Kidney (tissue), 11 donors: Measurements from ENCODE around the gene PLEKHM1. TPM values are rescaled to one million over a fixed set of nuclear protein-coding genes. Genes with fewer than 3 reads are reported as not detected.
"Not testable (repeated sequence)": the region's sequence is repeated elsewhere in the genome, so short reads cannot be mapped to it uniquely, and the experiment has no call there.

ENCODE experiments used
- DNase-seq, 5 donors: peaks; one replicate each; pipeline ENCODE4 v3.0.0-alpha.2; 2013 to 2020
- FAIRE-seq: peaks from 2 replicates; lab custom pipeline; 2012; peaks lifted over from hg19 to GRCh38; lab: Jason Lieb, UNC
- H3K27ac ChIP-seq, 2 donors: one replicate each; pipeline ENCODE4 v1.7.0; 2013; ENCODE audit warnings: low read depth in 2 of 2, low read length in 2 of 2, inconsistent platforms in 1 of 2
- H3K27me3 ChIP-seq: one replicate; pipeline ENCODE4 v1.7.1; 2013; ENCODE audit warnings: low read length, inconsistent platforms; ENCODE audit not compliant: control insufficient read depth, insufficient read depth
- H3K36me3 ChIP-seq, 3 donors: one replicate each; pipeline versions ENCODE4 v1.7.0 to v1.7.1; 2013; ENCODE audit warnings: low read length in 3 of 3, control low read depth in 1 of 3, inconsistent platforms in 1 of 3; ENCODE audit not compliant: insufficient read depth in 3 of 3, control insufficient read depth in 2 of 3
- H3K4me1 ChIP-seq, 3 donors: one replicate each; pipeline versions ENCODE4 v1.7.0 to v1.7.1; 2013; ENCODE audit warnings: low read length in 3 of 3, inconsistent platforms in 1 of 3, low read depth in 1 of 3; ENCODE audit not compliant: control insufficient read depth in 2 of 3, insufficient read depth in 2 of 3
- H3K4me3 ChIP-seq, 3 donors: one replicate each; pipeline versions ENCODE4 v1.7.0 to v1.8.1; 2013; ENCODE audit warnings: low read length in 3 of 3, control low read depth in 1 of 3, inconsistent platforms in 1 of 3
- H3K9ac ChIP-seq, 3 donors: one replicate each; pipeline versions ENCODE4 v1.7.0 to v1.7.1; 2013; ENCODE audit warnings: low read length in 3 of 3, control low read depth in 1 of 3, inconsistent platforms in 1 of 3
- H3K9me3 ChIP-seq, 3 donors: one replicate each; pipeline versions ENCODE4 v1.7.0 to v1.7.1; 2013; ENCODE audit warnings: low read length in 3 of 3, control low read depth in 1 of 3, inconsistent platforms in 1 of 3; ENCODE audit not compliant: control insufficient read depth in 2 of 3, insufficient read depth in 1 of 3
- intact Hi-C: fragments of 100-400 bp; cut with DNase I; formaldehyde crosslinking; loops from one replicate; pipeline ENCODE4 v1.11.1; 2022
- polyA plus RNA-seq: library from polyadenylated mRNA; stranded (reverse); fragments of 350-450 nt; fragmentation: Illumina TruSeq; extraction: RNeasy Lipid Tissue Mini Kit (QIAGEN cat#74804); gene quantifications from one replicate; pipeline ENCODE4 v1.2.3, GENCODE V29; 2014; ENCODE audit warnings: low read depth, low replicate concordance; ENCODE audit not compliant: insufficient read depth
- total RNA-seq: library from RNA; stranded (reverse); fragmentation: NEBNext Ultra II Directional; extraction: Animal tissue kit (Norgen Biotek cat#: 25700); gene quantifications from one replicate; pipeline ENCODE4 v1.2.1, GENCODE V29; 2021
- donor health status: control.
- donor health status: control.
- donor health status: DM: yes; HTN: yes; CAD: no.
- donor health status: Normal renal cell carcinoma (clear cell type).

PLEKHM1 gene
- total and polyA plus RNA-seq, 2 donors from 2014 or later, result 13.3 to 46.6 TPM

DNA sequence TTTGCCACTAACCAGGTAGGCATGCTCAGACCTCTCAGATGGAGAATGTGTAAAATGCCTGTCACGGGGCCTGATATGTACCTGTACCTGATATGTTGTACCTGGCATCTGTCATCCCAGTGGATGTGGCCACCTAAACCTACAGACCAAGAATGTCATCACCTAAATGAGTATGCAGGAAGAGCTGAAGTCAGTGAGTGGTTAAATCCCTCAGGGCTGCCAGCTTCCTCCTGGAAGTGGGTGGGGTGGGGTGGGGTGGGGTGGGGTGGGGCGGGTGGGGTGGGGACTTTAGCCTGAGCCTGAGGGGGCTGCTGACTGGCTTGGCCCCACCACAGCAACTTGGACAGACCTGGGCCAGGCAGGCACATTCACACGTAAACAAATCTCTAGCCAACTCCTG lies 7.3 kb downstream of the PLEKHM1 start:
- H3K9ac ChIP-seq, H3K9me3 ChIP-seq, H3K27ac ChIP-seq, intact Hi-C loops, H3K27me3 ChIP-seq, H3K36me3 ChIP-seq, FAIRE-seq, H3K4me1 ChIP-seq, H3K4me3 ChIP-seq, DNase-seq: not testable (repeated sequence)

DNA sequence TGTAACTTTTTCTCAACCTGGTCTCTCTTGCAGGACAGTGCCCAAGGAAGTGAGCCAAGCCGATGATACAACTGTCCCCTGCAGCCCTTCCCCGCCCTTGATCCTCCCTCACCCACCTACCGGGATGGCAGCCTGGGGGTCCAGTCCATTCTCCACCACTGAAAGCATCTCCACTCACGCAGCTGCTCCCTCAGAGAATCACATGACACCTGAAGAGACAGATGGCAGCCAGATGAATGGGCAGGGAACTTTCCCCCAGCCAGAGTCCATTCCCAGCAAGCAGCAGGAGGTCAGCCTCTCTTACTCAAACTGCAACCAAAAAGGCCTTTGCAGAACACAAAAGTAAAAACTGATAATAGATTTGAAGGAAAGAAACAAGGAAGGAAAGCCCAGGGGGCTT lies 8.2 kb downstream of the PLEKHM1 start:
- H3K4me1 ChIP-seq, intact Hi-C loops, H3K4me3 ChIP-seq, H3K36me3 ChIP-seq, DNase-seq, H3K27ac ChIP-seq, FAIRE-seq, H3K9me3 ChIP-seq, H3K9ac ChIP-seq, H3K27me3 ChIP-seq: not testable (repeated sequence)

DNA sequence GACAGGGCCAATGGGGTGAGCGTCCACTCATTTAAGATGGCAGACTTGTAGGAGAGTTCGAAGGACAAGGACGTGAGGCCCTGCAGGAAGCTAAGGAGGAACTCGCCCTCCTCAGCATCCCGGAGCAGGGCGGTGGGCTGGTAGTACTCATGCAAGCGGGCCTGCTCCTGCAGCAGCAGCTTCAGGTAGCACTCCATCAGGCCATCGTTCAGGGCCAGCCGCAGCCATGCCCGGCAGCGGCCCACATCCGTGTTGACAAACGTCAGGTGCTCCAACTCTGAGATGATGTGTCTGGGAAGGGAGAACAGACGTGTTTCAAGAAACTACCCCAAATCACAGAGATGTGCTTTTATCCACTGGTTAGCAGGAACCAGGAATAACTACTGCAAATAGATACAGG lies 15.1 kb downstream of the PLEKHM1 start:
- H3K9me3 ChIP-seq, FAIRE-seq, intact Hi-C loops, H3K36me3 ChIP-seq, H3K9ac ChIP-seq, DNase-seq, H3K4me3 ChIP-seq, H3K27me3 ChIP-seq, H3K4me1 ChIP-seq, H3K27ac ChIP-seq: not testable (repeated sequence)

DNA sequence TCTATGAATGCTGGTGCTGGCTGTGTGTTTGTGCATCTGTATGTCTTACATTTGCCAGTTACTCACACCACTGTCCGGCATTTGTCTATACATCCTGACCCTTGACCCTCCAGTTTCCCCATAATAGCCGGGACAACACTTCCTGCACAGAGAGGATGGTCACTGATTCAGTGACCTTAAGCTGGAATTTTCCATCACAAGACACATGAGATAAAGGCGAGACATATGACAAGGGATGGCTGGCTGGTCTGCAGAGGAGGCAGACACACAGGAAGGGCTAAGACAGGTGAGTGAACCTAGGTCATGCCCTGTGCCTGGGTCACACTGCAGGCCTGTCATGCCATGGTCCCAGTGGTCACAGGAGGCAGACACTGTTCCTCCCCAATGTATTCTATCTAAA lies 18.3 kb downstream of the PLEKHM1 start:
- H3K4me3 ChIP-seq, intact Hi-C loops: not testable (repeated sequence)

DNA sequence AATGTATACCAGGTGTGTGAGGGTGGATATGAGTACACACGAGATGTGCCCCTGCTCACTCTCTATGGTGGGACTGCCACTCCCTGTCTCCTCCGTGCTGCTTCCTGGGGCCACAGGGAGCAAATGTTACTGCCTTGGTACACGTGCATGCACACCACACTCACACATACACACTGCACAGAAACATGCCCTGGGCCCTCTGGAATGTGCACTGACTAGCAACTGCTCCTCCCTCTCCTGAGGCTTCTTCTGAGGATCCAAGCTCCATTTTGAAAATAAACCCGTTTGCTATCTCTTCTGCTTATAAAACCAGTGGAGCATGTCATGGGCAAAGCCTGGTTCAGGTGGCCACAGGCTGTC lies 21.3 kb downstream of the PLEKHM1 start:
- intact Hi-C loops, H3K27me3 ChIP-seq, DNase-seq, H3K9me3 ChIP-seq, H3K9ac ChIP-seq, H3K4me3 ChIP-seq, H3K27ac ChIP-seq, H3K36me3 ChIP-seq, FAIRE-seq, H3K4me1 ChIP-seq: not testable (repeated sequence)

More for the DNA sequence above, 18.3 kb downstream of the PLEKHM1 start:
- not testable (repeated sequence) for H3K9ac ChIP-seq, FAIRE-seq, H3K4me1 ChIP-seq, H3K27ac ChIP-seq, DNase-seq, H3K9me3 ChIP-seq, H3K27me3 ChIP-seq, H3K36me3 ChIP-seq

DNA sequence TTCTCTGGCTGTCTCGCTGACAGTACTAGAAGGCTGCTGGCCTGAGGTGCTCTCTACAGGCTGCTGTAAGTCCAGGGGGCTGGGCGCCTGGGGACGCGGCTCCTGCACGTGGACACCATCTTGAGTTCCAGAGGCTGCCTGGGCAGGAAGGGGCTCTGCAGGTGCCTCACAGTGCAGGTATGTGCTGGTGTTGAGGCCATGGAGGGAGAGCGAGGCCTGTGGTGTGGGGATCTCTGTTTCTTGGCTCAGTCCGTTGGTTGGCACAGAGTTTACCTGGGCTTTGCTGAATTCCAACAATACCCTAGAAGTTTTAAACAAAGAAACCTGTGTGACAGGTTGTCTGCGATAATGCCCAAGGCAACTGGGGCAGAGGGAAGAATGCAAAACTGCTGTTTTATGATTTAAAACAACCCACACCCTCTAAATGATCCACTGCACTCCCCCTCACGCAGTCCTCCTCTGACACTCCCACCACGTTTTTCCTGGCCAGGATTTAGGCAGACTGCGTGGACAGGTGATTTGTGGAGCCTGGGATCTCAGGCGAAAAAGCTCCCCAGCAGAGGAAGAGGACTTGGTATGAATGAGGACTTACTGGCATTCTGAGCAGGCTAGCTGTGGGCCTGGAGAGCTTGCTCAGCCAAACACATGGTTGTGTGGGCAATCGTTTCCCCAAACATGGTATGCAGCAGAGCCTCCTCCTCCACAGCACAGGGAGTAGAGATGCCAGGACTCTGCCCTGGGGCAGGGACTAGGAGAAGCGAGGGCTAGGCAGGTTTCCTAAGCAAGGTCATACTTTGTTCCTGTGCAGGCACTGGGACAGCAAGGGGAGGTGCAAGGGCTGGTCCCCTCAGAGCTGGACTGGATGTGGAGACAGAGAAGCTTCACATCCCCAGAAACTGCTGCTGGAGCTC lies 22.0 kb downstream of the PLEKHM1 start:
- H3K9me3 ChIP-seq, FAIRE-seq, H3K9ac ChIP-seq, intact Hi-C loops, H3K4me1 ChIP-seq, H3K4me3 ChIP-seq, H3K27ac ChIP-seq, H3K27me3 ChIP-seq, H3K36me3 ChIP-seq: not testable (repeated sequence)
- DNase-seq, result peak in 1 of 5 donors; percentile 4

DNA sequence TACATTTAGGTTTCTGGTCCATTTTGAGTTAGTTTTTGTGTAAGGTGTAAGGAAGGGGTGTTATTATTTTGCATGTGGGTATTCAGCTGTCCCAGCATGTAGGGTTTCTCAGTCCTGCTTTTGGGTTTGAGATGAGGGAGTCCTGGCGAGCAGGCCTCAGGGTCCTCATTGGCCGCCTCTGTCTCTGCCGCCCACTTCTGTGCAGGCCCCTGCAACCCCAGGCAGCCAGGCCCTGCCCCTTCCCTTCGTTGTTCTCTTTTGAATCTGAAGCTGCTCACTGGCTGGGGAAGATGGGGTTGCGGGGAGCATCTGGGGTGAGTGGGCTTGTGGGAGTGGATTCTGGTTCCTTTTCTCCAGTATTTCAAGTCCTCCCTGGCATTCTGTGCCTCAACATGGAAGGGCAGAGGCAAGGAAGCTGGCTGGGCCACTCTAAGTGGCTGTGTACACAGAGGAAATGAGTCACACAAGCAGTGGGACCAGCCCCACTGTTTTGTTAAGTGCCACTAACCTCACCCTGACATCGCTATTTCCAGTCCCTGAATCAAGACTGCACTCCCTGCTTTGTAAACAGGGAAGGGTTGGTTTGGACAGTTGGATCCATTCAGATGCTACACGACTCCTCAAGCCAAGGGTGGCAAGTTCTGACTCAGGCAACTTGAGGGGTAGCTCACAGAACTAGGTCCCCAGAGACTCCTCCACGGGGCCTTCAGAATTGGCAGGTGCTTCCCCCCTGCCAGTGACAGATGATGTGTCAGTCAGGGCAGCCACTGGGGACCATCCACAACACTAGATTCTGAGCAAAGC lies 28.8 kb downstream of the PLEKHM1 start:
- FAIRE-seq, intact Hi-C loops, H3K4me1 ChIP-seq, H3K27ac ChIP-seq, H3K27me3 ChIP-seq, H3K9me3 ChIP-seq, H3K36me3 ChIP-seq, H3K4me3 ChIP-seq, DNase-seq, H3K9ac ChIP-seq: not testable (repeated sequence)

DNA sequence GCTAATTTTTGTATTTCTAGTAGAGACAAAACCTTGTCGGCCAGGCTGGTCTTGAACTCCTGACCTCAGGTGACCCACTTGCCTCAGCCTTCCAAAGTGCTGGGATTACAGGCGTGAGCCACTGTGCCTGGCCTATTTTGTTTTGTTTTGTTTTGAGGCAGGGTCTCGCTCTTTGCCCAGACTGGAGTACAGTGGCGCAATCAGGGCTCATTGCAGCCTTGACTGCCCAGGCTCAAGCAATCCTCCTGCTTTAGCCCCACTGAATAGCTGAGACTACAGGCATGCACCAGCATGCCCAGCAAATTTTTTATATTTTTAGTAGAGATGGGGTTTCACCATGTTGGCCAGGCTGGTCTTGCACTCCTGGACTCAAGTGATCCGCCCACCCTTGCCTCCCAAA lies 30.1 kb downstream of the PLEKHM1 start:
- intact Hi-C loops, H3K9ac ChIP-seq, H3K27me3 ChIP-seq, H3K9me3 ChIP-seq, FAIRE-seq, H3K4me1 ChIP-seq, H3K36me3 ChIP-seq, DNase-seq, H3K27ac ChIP-seq, H3K4me3 ChIP-seq: not testable (repeated sequence)
